Measurements from ENCODE around the gene EPOP. TPM values are rescaled to one million over a fixed set of nuclear protein-coding genes. Genes with fewer than 3 reads are reported as not detected.

Gene EPOP
- total and polyA plus RNA-seq, 2 of the 13 experiments (the other 11 are each of a cell fraction or from before 2014, with no cell fraction given) = 14.7 to 37.8 TPM

GRCh38 chr17:38706505-38707216 is 31.9 kb upstream of the EPOP start (continued):
- TF ChIP-seq ZNF775 (CRISPR knock-in tag; IDR thresholded peaks at IDR 0.05; ENCODE audit: borderline replicate concordance) (no peak), ATF1 (CRISPR knock-in tag; IDR thresholded peaks at IDR 0.05) (no peak), MEIS2 (CRISPR knock-in tag; IDR thresholded peaks at IDR 0.05) (no peak), NFKBIZ (CRISPR knock-in tag; IDR thresholded peaks at IDR 0.05) (no peak), KDM1A (CRISPR knock-in tag; IDR thresholded peaks at IDR 0.05) (no peak), ZNF776 (CRISPR knock-in tag; IDR thresholded peaks at IDR 0.05) (no peak), TBX2 (CRISPR knock-in tag; IDR thresholded peaks at IDR 0.05; ENCODE audit: borderline replicate concordance) (no peak), SUZ12 (IDR thresholded peaks at IDR 0.05; ENCODE audit: low read depth, low read length) (no peak), ZNF674 (CRISPR knock-in tag; IDR thresholded peaks at IDR 0.05; ENCODE audit: low read depth) (no peak), YEATS2 (CRISPR knock-in tag; IDR thresholded peaks at IDR 0.05; ENCODE audit: borderline replicate concordance) (no peak), ZHX1 (CRISPR knock-in tag; IDR thresholded peaks at IDR 0.05; ENCODE audit: low read depth) (no peak; the same call in 1 of the 2 replicates), ETV6 (CRISPR knock-in tag; conservative IDR thresholded peaks at IDR 0.05) (no peak), GTF2F1 (IDR thresholded peaks at IDR 0.05; ENCODE audit: low read length) (no peak), NR3C1 (CRISPR knock-in tag; IDR thresholded peaks at IDR 0.05) (no peak), ZNF761 (CRISPR knock-in tag; conservative IDR thresholded peaks at IDR 0.05) (no peak), GFI1 (CRISPR knock-in tag; IDR thresholded peaks at IDR 0.05; ENCODE audit: borderline replicate concordance) (no peak), NR2F2 (IDR thresholded peaks at IDR 0.05; ENCODE audit: borderline replicate concordance, low read depth) (no peak), MLX (CRISPR knock-in tag; IDR thresholded peaks at IDR 0.05) (no peak), ZNF660 (CRISPR knock-in tag; IDR thresholded peaks at IDR 0.05; ENCODE audit: borderline replicate concordance, low read depth) (no peak), YY1 (IDR thresholded peaks at IDR 0.05; ENCODE audit: insufficient read depth, insufficient replicate concordance, low read depth, low read length) (no peak), YEATS4 (CRISPR knock-in tag; IDR thresholded peaks at IDR 0.05; ENCODE audit: borderline replicate concordance) (no peak), POLR2A (IDR thresholded peaks at IDR 0.05; ENCODE audit: insufficient read depth in 1 of 2, low read depth in 2 of 2, low read length in 2 of 2) (peak in 1 of 2 experiments; percentile 48; a peak in 2 of 4 replicates), KDM6A (CRISPR knock-in tag; IDR thresholded peaks at IDR 0.05; ENCODE audit: low read depth) (no peak), ZEB1 (IDR thresholded peaks at IDR 0.05; ENCODE audit: insufficient replicate concordance, low read depth) (no peak), ZNF557 (CRISPR knock-in tag; IDR thresholded peaks at IDR 0.05) (no peak), MXD4 (CRISPR knock-in tag; IDR thresholded peaks at IDR 0.05) (no peak; the same call in 1 of the 2 replicates), HOXA9 (CRISPR knock-in tag; IDR thresholded peaks at IDR 0.05; ENCODE audit: borderline replicate concordance) (no peak), ZNF546 (CRISPR knock-in tag; conservative IDR thresholded peaks at IDR 0.05) (no peak), GMEB1 (CRISPR knock-in tag; IDR thresholded peaks at IDR 0.05; ENCODE audit: borderline replicate concordance) (peak; percentile 9; the same call in 1 of the 2 replicates)
